ENCODE data around the gene LMF1.

DNA sequence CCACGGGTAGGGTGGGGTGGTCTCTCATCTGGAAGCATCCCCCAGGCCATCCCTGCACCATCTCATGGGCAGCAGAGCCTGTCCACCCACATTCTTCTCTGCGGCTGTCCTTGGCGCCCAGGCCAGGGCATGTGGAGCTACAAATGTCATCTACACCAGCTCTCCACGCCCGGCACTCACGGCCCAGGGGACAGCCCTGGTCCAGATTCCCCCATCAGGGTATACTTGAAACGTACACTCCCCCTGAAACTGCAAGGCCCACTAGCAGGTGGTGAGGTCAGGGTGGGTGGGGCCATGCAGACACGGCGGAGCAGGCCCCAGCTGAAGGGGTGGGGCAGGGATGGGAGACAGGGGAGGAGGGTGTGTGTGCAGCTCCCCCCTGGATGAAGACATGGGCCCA lies 7.6 kb upstream of the LMF1 start:
- TF ChIP-seq, protein P1, sequence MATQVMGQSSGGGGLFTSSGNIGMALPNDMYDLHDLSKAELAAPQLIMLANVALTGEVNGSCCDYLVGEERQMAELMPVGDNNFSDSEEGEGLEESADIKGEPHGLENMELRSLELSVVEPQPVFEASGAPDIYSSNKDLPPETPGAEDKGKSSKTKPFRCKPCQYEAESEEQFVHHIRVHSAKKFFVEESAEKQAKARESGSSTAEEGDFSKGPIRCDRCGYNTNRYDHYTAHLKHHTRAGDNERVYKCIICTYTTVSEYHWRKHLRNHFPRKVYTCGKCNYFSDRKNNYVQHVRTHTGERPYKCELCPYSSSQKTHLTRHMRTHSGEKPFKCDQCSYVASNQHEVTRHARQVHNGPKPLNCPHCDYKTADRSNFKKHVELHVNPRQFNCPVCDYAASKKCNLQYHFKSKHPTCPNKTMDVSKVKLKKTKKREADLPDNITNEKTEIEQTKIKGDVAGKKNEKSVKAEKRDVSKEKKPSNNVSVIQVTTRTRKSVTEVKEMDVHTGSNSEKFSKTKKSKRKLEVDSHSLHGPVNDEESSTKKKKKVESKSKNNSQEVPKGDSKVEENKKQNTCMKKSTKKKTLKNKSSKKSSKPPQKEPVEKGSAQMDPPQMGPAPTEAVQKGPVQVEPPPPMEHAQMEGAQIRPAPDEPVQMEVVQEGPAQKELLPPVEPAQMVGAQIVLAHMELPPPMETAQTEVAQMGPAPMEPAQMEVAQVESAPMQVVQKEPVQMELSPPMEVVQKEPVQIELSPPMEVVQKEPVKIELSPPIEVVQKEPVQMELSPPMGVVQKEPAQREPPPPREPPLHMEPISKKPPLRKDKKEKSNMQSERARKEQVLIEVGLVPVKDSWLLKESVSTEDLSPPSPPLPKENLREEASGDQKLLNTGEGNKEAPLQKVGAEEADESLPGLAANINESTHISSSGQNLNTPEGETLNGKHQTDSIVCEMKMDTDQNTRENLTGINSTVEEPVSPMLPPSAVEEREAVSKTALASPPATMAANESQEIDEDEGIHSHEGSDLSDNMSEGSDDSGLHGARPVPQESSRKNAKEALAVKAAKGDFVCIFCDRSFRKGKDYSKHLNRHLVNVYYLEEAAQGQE (IDR thresholded peaks at IDR 0.05; ENCODE audit: insufficient read depth in 1 of 2, low read depth in 2 of 2, low read length in 2 of 2) = no peak
- TF ChIP-seq POLR2AphosphoS5 (IDR thresholded peaks at IDR 0.05; ENCODE audit: low read depth, low read length) (no peak), TAF1 (IDR thresholded peaks at IDR 0.05; ENCODE audit: borderline replicate concordance, insufficient read depth, low read length) (no peak), SIN3A (IDR thresholded peaks at IDR 0.05; ENCODE audit: borderline replicate concordance, insufficient read depth, low read length) (no peak), FOXP2 (optimal IDR thresholded peaks at IDR 0.05; ENCODE audit: borderline replicate concordance, extremely low read depth, extremely low read length, insufficient read depth) (no peak)

Measured in PFSK-1 (cell line).